ENCODE results near the gene HOXB4.

Gene HOXB4

GRCh38 chr17:48601539-48602425 lies 23.6 kb upstream of the HOXB4 start:
- no peak overlapping the region for H3K4me2 ChIP-seq (ENCODE audit: low read depth, low read length, poor library complexity, severe bottlenecking)
- no peak overlapping the region for H3K9ac ChIP-seq (ENCODE audit: low read length)
- no peak overlapping the region for H3K27ac ChIP-seq (ENCODE audit: low read depth, low read length)
- no peaks in the 10 kb centered on the region for H3K9me2 ChIP-seq (replicated peaks; ENCODE audit: insufficient read depth, low read length)
- H4K20me1 ChIP-seq (ENCODE audit: low read depth, low read length): no peaks in the 10 kb centered on the region
- no peak overlapping the region for H2AFZ ChIP-seq (ENCODE audit: low read depth, low read length, severe bottlenecking)
- no peaks in the 10 kb centered on the region for H3K9me3 ChIP-seq (ENCODE audit: insufficient read depth, low read length)
- H3K4me3 ChIP-seq (ENCODE audit: insufficient read depth, low read length, poor library complexity, severe bottlenecking): no peak overlapping the region
- no peaks in the 10 kb centered on the region for H3K36me3 ChIP-seq (ENCODE audit: low read length)
- no peaks in the 10 kb centered on the region for H3K27me3 ChIP-seq (ENCODE audit: low read length)
- H3F3A ChIP-seq (ENCODE audit: insufficient read depth): no peaks in the 10 kb centered on the region
- no peaks in the 10 kb centered on the region for H3K79me2 ChIP-seq (ENCODE audit: insufficient read depth, low read length)
- TF ChIP-seq EZH2phosphoT487 (conservative IDR thresholded peaks at IDR 0.05; ENCODE audit: low read length): no peak
- no peak for TF ChIP-seq CTCF (IDR thresholded peaks at IDR 0.05; ENCODE audit: insufficient read depth, low read length, poor library complexity, severe bottlenecking)

- H4K20me1 ChIP-seq (ENCODE audit: low read depth, low read length): no peaks in the 10 kb centered on the region
- H3K9me2 ChIP-seq (replicated peaks; ENCODE audit: insufficient read depth, low read length): no peaks in the 10 kb centered on the region
- TF ChIP-seq CTCF (IDR thresholded peaks at IDR 0.05; ENCODE audit: insufficient read depth, low read length, poor library complexity, severe bottlenecking) (no peak), EZH2phosphoT487 (conservative IDR thresholded peaks at IDR 0.05; ENCODE audit: low read length) (no peak)
- no peak overlapping the region for H3K4me3 ChIP-seq (ENCODE audit: insufficient read depth, low read length, poor library complexity, severe bottlenecking)
- no peaks in the 10 kb centered on the region for H3K27me3 ChIP-seq (ENCODE audit: low read length)
- no peak overlapping the region for H3K4me2 ChIP-seq (ENCODE audit: low read depth, low read length, poor library complexity, severe bottlenecking)
- H2AFZ ChIP-seq (ENCODE audit: low read depth, low read length, severe bottlenecking): no peak overlapping the region
- no peak overlapping the region for H3K9ac ChIP-seq (ENCODE audit: low read length)
- no peaks in the 10 kb centered on the region for H3K36me3 ChIP-seq (ENCODE audit: low read length)
- no peaks in the 10 kb centered on the region for H3F3A ChIP-seq (ENCODE audit: insufficient read depth)
- no peaks in the 10 kb centered on the region for H3K9me3 ChIP-seq (ENCODE audit: insufficient read depth, low read length)
- H3K79me2 ChIP-seq (ENCODE audit: insufficient read depth, low read length): no peaks in the 10 kb centered on the region
- no peak overlapping the region for H3K27ac ChIP-seq (ENCODE audit: low read depth, low read length)
Measured at GRCh38 chr17:48601207-48601538, 23.0 kb upstream of the HOXB4 start.

- Histone ChIP-seq H3K4me2 (ENCODE audit: low read depth, low read length, poor library complexity, severe bottlenecking) (no peak overlapping the region), H2AFZ (ENCODE audit: low read depth, low read length, severe bottlenecking) (no peak overlapping the region), H4K20me1 (ENCODE audit: low read depth, low read length) (no peaks in the 10 kb centered on the region), H3K27ac (ENCODE audit: low read depth, low read length) (no peak overlapping the region), H3K4me3 (ENCODE audit: insufficient read depth, low read length, poor library complexity, severe bottlenecking) (no peak overlapping the region), H3F3A (ENCODE audit: insufficient read depth) (no peaks in the 10 kb centered on the region), H3K36me3 (ENCODE audit: low read length) (no peaks in the 10 kb centered on the region), H3K79me2 (ENCODE audit: insufficient read depth, low read length) (no peaks in the 10 kb centered on the region), H3K9ac (ENCODE audit: low read length) (no peak overlapping the region), H3K9me2 (replicated peaks; ENCODE audit: insufficient read depth, low read length) (no peaks in the 10 kb centered on the region), H3K27me3 (ENCODE audit: low read length) (no peaks in the 10 kb centered on the region), H3K9me3 (ENCODE audit: insufficient read depth, low read length) (no peaks in the 10 kb centered on the region)
- TF ChIP-seq CTCF (IDR thresholded peaks at IDR 0.05; ENCODE audit: insufficient read depth, low read length, poor library complexity, severe bottlenecking): no peak
- no peak for TF ChIP-seq EZH2phosphoT487 (conservative IDR thresholded peaks at IDR 0.05; ENCODE audit: low read length)
Measured at GRCh38 chr17:48600244-48601098, 22.3 kb upstream of the HOXB4 start.
